ENCODE measurements around the gene EPB41L4B.

GRCh38 chr9:109164042-109164441, 156.8 kb downstream of the EPB41L4B start:
- TF ChIP-seq SPI1 (IDR thresholded peaks at IDR 0.05; ENCODE audit: low read depth, low read length) (peak; percentile 91), TAF1 (IDR thresholded peaks at IDR 0.05; ENCODE audit: low read depth, low read length) (no peak), POLR2AphosphoS5 (IDR thresholded peaks at IDR 0.05; ENCODE audit: low read depth, low read length) (no peak), POLR2A (IDR thresholded peaks at IDR 0.05; ENCODE audit: low read depth, low read length) (no peak)

Data from GM12891 (cell line).